Measurements from ENCODE around the gene SAPCD2.
A peak's percentile ranks its signal among the peaks of the same experiment; 100 is the strongest.

SAPCD2 gene

DNA sequence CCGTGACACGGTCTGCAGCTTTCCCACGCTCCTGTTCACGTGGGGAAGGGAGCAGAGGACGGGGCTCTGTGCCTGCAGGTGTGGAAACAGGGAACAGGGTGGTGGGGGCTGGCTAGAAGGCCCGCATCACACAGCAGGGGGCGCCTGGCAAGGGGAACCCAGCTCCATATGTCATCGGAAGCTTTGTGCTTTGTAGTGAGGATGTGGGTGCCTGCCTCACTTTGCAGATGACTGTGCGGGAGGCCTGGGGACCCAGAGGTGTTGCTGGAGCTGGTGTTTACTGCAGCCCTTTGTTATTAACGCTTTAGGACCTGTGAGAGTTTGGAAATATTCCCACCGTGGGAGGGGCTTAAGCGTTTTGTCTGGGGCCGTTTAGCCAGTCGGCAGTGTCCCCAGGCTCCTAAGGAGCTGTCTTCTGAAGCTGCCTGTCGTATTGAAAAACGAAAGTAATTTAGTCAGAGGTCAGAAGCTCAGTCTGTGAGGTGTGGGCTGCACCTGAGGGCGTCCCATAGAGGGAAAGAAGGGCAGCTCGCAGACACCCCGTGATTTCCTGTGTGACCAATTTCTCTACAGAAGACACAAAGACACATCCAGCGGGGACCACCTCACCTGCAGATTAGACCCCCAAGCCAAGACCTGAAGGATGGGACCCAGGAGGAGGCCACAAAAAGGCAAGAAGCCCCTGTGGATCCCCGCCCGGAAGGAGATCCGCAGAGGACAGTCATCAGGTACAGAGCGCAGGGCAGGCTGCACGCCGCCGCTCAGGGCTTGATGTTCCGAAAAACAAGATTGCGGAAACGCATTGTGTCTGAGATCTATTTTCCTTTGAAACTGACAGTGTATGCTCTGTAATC, 25.5 kb upstream of the SAPCD2 start:
- Mint-ChIP-seq H3K4me1 (ENCODE audit: low read depth) (peaks cover 23% of the 10 kb centered on the region), H3K4me3 (peak overlapping the region; percentile 86), H3K36me3 (peaks cover 2% of the 10 kb centered on the region), H3K27me3 (no peaks in the 10 kb centered on the region), H3K9me3 (ENCODE audit: low read depth) (no peaks in the 10 kb centered on the region), H3K27ac (peak overlapping the region; percentile 93)

DNA sequence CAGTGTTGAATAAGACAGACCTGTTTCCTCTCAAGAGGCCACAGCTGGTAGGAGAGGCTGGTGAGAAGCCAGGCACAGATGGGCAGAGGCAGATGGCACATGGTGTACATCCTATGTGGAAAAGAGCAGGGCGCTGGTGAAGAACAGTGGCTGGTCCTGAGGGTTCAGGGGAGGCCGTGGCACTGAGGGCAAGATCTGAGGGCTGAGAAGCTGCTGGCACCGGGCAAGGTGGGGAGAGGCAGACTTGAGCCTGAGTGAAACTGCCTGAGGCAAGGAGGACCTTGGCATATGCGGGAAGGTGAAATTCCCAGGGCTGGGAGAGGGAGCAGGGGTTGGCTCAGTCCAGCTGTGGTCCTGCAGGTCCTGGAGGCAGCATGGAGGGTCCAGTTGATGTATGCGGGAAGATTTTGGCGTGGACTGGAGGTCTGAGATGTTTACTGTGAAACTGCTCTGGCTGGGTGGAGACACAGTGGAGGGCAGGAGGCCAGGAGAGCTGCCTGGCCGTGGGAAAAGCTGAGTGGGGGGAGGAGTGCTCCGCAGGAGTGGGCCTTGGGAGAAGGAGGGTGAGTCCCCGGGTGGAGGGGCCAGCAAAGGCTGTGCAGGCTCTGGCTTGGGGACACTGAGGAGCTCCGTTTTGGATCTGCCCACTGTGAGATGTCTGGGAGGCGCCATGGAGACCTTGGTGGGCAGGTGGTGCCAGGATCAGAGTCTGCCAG, 19.0 kb upstream of the SAPCD2 start:
- H3K36me3 Mint-ChIP-seq = peaks cover 2% of the 10 kb centered on the region

DNA sequence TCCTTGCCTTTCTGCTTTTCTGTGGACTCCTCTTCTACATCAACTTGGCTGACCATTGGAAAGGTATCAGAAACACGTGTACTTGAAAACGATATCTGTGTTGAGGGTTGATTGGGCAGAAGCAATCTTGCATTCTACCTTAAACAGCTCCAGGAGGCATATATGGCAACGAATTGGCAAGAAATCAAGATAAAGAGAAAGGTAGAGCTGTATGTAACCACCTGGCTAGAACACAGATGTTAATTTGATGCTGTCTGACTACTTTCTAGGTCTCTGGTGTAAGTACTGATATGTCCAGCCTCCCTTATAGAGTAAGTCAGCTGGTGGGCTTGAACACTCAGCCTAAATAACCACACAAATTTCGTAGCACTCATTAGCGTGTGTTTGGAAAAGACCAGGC, 17.8 kb upstream of the SAPCD2 start:
- H3K27me3 Mint-ChIP-seq = no peaks in the 10 kb centered on the region
- no peaks in the 10 kb centered on the region for H3K9me3 Mint-ChIP-seq (ENCODE audit: low read depth)
- H3K4me3 Mint-ChIP-seq = peak overlapping the region; percentile 90

More for the DNA sequence above, 19.0 kb upstream of the SAPCD2 start:
- H3K4me1 Mint-ChIP-seq (ENCODE audit: low read depth) = peaks cover 38% of the 10 kb centered on the region
- no peaks in the 10 kb centered on the region for H3K9me3 Mint-ChIP-seq (ENCODE audit: low read depth)
- H3K4me3 Mint-ChIP-seq = no peak overlapping the region
- H3K27me3 Mint-ChIP-seq = no peaks in the 10 kb centered on the region
- H3K27ac Mint-ChIP-seq = no peak overlapping the region

GRCh38 chr9:137087409-137087925, 17.1 kb upstream of the SAPCD2 start:
- H3K4me3 Mint-ChIP-seq = peak overlapping the region; percentile 90
- no peaks in the 10 kb centered on the region for H3K9me3 Mint-ChIP-seq (ENCODE audit: low read depth)
- no peaks in the 10 kb centered on the region for H3K27me3 Mint-ChIP-seq
- peaks cover 39% of the 10 kb centered on the region for H3K4me1 Mint-ChIP-seq (ENCODE audit: low read depth)
- peak overlapping the region; percentile 83 for H3K27ac Mint-ChIP-seq
- no peaks in the 10 kb centered on the region for H3K36me3 Mint-ChIP-seq

More for the DNA sequence above, 17.8 kb upstream of the SAPCD2 start:
- Mint-ChIP-seq H3K4me1 (ENCODE audit: low read depth) (peaks cover 39% of the 10 kb centered on the region), H3K27ac (peak overlapping the region; percentile 83), H3K36me3 (no peaks in the 10 kb centered on the region)

GRCh38 chr9:137086531-137087408, 16.4 kb upstream of the SAPCD2 start, which contains the start of gene MAN1B1:
Gene MAN1B1 (plus strand): TSS chr9:137086985. CDS start chr9:137087000, 15 bp downstream.
- Mint-ChIP-seq H3K4me1 (ENCODE audit: low read depth) (peaks cover 37% of the 10 kb centered on the region), H3K9me3 (ENCODE audit: low read depth) (no peaks in the 10 kb centered on the region), H3K27me3 (no peaks in the 10 kb centered on the region), H3K4me3 (peak within 1 kb of the TSS; percentile 95), H3K36me3 (no peaks in the 10 kb centered on the region), H3K27ac (peak within 1 kb of the TSS; percentile 98)

DNA sequence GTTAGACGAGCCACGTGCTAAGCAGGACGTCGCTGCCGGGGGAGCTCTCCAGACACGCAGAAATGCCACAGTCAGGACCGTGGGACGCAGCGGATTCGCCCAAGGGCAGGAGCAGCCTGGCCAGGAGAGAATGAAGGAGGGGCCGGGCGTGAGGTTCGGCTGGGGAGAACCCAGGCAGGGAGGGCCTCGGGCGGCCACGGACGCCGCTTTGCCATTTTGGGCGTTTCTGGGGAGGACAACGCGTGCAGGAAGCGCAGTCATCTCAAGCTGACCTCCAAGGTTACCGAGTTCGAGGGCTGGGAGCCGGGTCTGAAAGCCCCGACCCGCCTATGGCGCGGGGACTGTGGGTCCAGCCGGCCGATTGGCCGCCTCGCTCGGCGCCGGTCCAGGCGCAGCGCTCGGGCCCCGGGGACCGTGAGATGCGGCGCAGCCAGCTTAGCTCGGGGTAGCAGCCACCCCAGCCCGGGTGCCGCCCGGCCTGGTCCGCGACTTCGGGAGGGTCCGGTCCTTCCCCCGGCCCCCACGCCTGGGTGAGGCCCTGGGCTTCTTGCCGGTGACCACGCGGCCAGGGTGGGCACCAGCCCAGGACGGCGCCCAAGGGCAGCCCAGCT, 15.7 kb upstream of the SAPCD2 start:
- peak overlapping the region; percentile 98 for H3K27ac Mint-ChIP-seq

GRCh38 chr9:137084526-137084925, 14.2 kb upstream of the SAPCD2 start:
- H3K36me3 Mint-ChIP-seq = no peaks in the 10 kb centered on the region
- H3K27me3 Mint-ChIP-seq = no peaks in the 10 kb centered on the region
- H3K4me1 Mint-ChIP-seq (ENCODE audit: low read depth) = peaks cover 38% of the 10 kb centered on the region
- no peak overlapping the region for H3K27ac Mint-ChIP-seq
- no peak overlapping the region for H3K4me3 Mint-ChIP-seq
- H3K9me3 Mint-ChIP-seq (ENCODE audit: low read depth) = no peaks in the 10 kb centered on the region

More for the DNA sequence above, 15.7 kb upstream of the SAPCD2 start:
- H3K27me3 Mint-ChIP-seq = no peaks in the 10 kb centered on the region
- no peaks in the 10 kb centered on the region for H3K9me3 Mint-ChIP-seq (ENCODE audit: low read depth)
- H3K36me3 Mint-ChIP-seq = no peaks in the 10 kb centered on the region
- H3K4me3 Mint-ChIP-seq = peak overlapping the region; percentile 95
- H3K4me1 Mint-ChIP-seq (ENCODE audit: low read depth) = peaks cover 37% of the 10 kb centered on the region

DNA sequence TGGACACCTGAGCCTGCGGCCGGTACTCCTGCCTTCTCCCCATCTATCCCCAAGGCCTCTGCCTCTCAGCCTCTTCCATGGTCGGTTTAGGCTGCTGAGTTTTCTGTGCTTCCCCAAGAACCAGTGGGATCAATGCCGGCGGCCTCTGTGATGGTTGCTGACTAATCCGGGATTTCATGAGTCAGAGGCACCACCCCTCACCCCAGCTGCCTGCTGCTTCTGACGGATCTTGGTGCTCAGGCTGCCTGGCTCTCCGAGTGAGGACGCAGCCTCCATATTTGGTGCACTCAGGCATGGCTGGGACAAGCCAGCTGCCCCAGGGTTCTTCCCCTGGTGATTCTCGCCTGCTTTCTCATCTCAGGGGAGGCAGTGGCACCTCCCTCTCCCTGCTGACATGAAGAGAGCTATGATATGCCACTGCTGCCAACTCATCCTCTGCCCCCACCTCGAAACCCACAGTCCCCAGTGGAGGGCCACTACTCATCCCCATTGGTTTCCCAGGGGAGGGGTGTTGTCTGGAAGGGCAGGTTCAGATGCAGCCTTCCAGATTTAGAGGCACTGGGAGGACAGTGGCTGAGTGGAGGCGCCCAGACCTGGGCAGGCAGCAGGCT, 13.1 kb upstream of the SAPCD2 start:
- no peak overlapping the region for H3K4me3 Mint-ChIP-seq
- peaks cover 29% of the 10 kb centered on the region for H3K4me1 Mint-ChIP-seq (ENCODE audit: low read depth)
- H3K27ac Mint-ChIP-seq = no peak overlapping the region
- no peaks in the 10 kb centered on the region for H3K9me3 Mint-ChIP-seq (ENCODE audit: low read depth)
- no peaks in the 10 kb centered on the region for H3K36me3 Mint-ChIP-seq
- no peaks in the 10 kb centered on the region for H3K27me3 Mint-ChIP-seq

- no peak overlapping the region for H3K4me3 Mint-ChIP-seq
- no peaks in the 10 kb centered on the region for H3K36me3 Mint-ChIP-seq
- peaks cover 25% of the 10 kb centered on the region for H3K4me1 Mint-ChIP-seq (ENCODE audit: low read depth)
- H3K9me3 Mint-ChIP-seq (ENCODE audit: low read depth) = no peaks in the 10 kb centered on the region
- no peak overlapping the region for H3K27ac Mint-ChIP-seq
- no peaks in the 10 kb centered on the region for H3K27me3 Mint-ChIP-seq
Measured at GRCh38 chr9:137082925-137083290, 12.6 kb upstream of the SAPCD2 start.

DNA sequence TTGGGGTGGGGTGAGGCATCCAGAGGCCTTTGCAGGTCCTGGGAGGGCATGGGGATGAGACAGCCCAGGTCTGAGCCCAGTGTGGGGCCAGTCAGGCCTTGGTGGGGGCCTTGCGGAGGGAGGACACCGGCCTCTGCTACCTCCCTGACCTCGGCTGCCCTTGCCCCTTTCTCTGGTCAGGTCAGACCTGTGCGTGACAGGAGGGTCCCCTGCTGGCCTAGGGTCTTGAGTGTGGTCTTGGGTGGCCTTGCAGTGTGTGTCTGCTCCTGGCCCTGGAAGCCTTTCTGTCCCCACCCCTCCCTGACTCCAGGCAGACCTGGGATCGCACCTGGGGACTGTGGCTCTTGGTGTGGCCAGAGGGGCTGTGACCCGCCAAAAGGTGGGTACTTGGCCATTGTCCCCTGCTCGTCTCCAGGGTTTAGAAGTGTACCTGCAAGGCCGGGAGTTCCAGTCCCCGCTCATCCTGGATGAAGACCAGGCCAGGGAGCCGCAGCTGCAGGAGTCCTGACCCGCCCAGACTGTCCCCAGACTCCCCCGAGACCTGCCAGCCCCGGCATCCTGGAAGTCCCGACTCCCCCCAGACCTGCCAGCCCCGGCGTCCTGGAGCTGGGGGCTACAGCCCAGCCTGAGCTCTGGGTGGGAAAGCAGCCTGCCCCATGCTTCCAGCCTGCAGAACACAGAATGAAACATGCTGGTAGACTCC, 12.0 kb upstream of the SAPCD2 start:
- H3K9me3 Mint-ChIP-seq (ENCODE audit: low read depth) = no peaks in the 10 kb centered on the region
- no peak overlapping the region for H3K4me3 Mint-ChIP-seq
- H3K27me3 Mint-ChIP-seq = no peaks in the 10 kb centered on the region
- H3K27ac Mint-ChIP-seq = no peak overlapping the region
- H3K4me1 Mint-ChIP-seq (ENCODE audit: low read depth) = peaks cover 20% of the 10 kb centered on the region
- H3K36me3 Mint-ChIP-seq = no peaks in the 10 kb centered on the region

GRCh38 chr9:137080260-137081122, 10.1 kb upstream of the SAPCD2 start:
- H3K27me3 Mint-ChIP-seq = no peaks in the 10 kb centered on the region
- H3K9me3 Mint-ChIP-seq (ENCODE audit: low read depth) = no peaks in the 10 kb centered on the region
- no peak overlapping the region for H3K4me3 Mint-ChIP-seq
- no peaks in the 10 kb centered on the region for H3K36me3 Mint-ChIP-seq
- H3K4me1 Mint-ChIP-seq (ENCODE audit: low read depth) = peaks cover 16% of the 10 kb centered on the region
- H3K27ac Mint-ChIP-seq = no peak overlapping the region

DNA sequence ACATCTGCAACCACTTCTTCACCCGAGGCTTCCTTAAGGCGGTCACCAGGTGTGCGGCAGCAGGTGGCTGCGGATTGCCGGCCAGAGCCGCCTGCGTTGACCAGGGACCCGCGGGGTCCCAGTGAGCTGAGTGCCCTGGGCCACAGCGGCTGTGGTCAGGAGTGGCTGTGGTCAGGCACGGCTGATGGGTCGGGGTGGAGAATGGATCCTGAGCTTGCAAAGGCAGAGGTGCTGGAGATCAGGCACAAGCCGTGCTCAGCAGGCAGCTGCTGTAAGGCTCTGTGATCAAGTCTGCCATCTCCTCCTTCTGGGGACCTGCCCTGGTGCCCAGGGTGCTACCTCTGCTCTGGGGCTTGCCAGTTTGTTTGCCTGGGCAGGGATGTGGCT, 9.0 kb upstream of the SAPCD2 start:
- H3K4me1 Mint-ChIP-seq (ENCODE audit: low read depth) = peaks cover 7% of the 10 kb centered on the region
- no peak overlapping the region for H3K27ac Mint-ChIP-seq
- H3K4me3 Mint-ChIP-seq = peak overlapping the region; percentile 30
- H3K9me3 Mint-ChIP-seq (ENCODE audit: low read depth) = no peaks in the 10 kb centered on the region
- no peaks in the 10 kb centered on the region for H3K36me3 Mint-ChIP-seq
- no peaks in the 10 kb centered on the region for H3K27me3 Mint-ChIP-seq

Data from activated naive CD8-positive, alpha-beta T cell (primary cell).